Fibroblast of skin of left quadriceps (primary cell): ENCODE data around the gene IRS2.

ENCODE experiments used
- DNase-seq, 2 experiments: peaks; one replicate each; pipeline ENCODE4 v3.0.0-alpha.2; 2013; ENCODE audit warnings: low read depth in 2 of 2

IRS2 gene

GRCh38 chr13:109807345-109807744 is 21.0 kb upstream of the IRS2 start:
- no peak for DNase-seq

- DNase-seq: no peak
Observed at GRCh38 chr13:109804654-109805053, 18.3 kb upstream of the IRS2 start.

- no peak for DNase-seq
Observed at GRCh38 chr13:109803825-109804224, 17.4 kb upstream of the IRS2 start.

- no peak for DNase-seq
Observed at GRCh38 chr13:109802936-109803335, 16.6 kb upstream of the IRS2 start.

GRCh38 chr13:109795011-109795410 is 8.6 kb upstream of the IRS2 start:
- no peak for DNase-seq

GRCh38 chr13:109794095-109794494 is 7.7 kb upstream of the IRS2 start:
- no peak for DNase-seq

- no peak for DNase-seq
Observed at GRCh38 chr13:109792416-109793059, 6.2 kb upstream of the IRS2 start.

GRCh38 chr13:109790942-109791605 is 4.7 kb upstream of the IRS2 start:
- DNase-seq: no peak

GRCh38 chr13:109790086-109790485 is 3.7 kb upstream of the IRS2 start:
- no peak for DNase-seq

GRCh38 chr13:109789262-109789661 is 2.9 kb upstream of the IRS2 start:
- DNase-seq: no peak

GRCh38 chr13:109788372-109789111 is 2.2 kb upstream of the IRS2 start:
- DNase-seq: no peak

- no peak for DNase-seq
Observed at GRCh38 chr13:109787135-109787954, 962 bp upstream of the IRS2 start.

- no peak for DNase-seq
Observed at GRCh38 chr13:109785892-109786450, 412 bp downstream of the IRS2 start.

- DNase-seq: no peak
Observed at GRCh38 chr13:109785141-109785891, 1.1 kb downstream of the IRS2 start.

- DNase-seq: no peak
Observed at GRCh38 chr13:109784590-109785140, 1.7 kb downstream of the IRS2 start.

- DNase-seq: no peak
Observed at GRCh38 chr13:109783815-109784589, 2.4 kb downstream of the IRS2 start.

GRCh38 chr13:109783447-109783814 is 3.0 kb downstream of the IRS2 start:
- no peak for DNase-seq

GRCh38 chr13:109782823-109783431 is 3.5 kb downstream of the IRS2 start:
- DNase-seq: no peak

- DNase-seq: no peak
Observed at GRCh38 chr13:109782066-109782822, 4.1 kb downstream of the IRS2 start.
